Neural progenitor cell (in vitro differentiated cells): Measurements from ENCODE around the gene RPS6KA2.

Experiments
- EZH2 ChIP-seq: fragments of 200-600 bp; sonication (generic); IDR thresholded peaks from 2 replicates; pipeline ENCODE4 v1.6.1; 2017; ENCODE audit warnings: antibody characterized with exemption, mild to moderate bottlenecking, moderate library complexity
- TF ChIP-seq, protein P1 (sequence below): fragments of 200-600 bp; sonication (generic); IDR thresholded peaks from 2 replicates; pipeline ENCODE4 v1.5.1; 2017; ENCODE audit warnings: antibody characterized with exemption, mild to moderate bottlenecking

DNA sequence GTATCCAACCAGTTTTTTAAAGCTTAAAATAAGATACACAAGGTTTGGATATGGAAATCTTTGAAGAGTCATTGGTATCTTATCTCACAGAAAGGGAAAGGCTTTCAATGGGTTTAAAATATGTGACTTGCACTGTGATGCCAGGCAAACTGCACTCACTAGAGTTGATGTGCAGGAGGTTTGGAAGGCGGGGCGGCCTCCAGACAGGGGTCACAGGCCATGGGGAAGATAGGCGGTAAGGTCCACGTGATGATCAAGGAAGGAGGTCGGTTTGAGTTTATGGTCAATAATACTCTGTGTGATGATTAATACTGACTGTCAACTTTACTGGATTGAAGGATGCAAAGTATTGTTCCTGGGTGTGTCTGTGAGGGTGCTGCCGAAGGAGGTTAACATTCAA is 31.1 kb downstream of the RPS6KA2 start:
- TF ChIP-seq, protein P1, sequence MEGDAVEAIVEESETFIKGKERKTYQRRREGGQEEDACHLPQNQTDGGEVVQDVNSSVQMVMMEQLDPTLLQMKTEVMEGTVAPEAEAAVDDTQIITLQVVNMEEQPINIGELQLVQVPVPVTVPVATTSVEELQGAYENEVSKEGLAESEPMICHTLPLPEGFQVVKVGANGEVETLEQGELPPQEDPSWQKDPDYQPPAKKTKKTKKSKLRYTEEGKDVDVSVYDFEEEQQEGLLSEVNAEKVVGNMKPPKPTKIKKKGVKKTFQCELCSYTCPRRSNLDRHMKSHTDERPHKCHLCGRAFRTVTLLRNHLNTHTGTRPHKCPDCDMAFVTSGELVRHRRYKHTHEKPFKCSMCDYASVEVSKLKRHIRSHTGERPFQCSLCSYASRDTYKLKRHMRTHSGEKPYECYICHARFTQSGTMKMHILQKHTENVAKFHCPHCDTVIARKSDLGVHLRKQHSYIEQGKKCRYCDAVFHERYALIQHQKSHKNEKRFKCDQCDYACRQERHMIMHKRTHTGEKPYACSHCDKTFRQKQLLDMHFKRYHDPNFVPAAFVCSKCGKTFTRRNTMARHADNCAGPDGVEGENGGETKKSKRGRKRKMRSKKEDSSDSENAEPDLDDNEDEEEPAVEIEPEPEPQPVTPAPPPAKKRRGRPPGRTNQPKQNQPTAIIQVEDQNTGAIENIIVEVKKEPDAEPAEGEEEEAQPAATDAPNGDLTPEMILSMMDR: no peak
- no peak for TF ChIP-seq EZH2
